ENCODE measurements around the gene ZNF57.
"Not testable (repeated sequence)": the region's sequence is repeated elsewhere in the genome, so short reads cannot be mapped to it uniquely, and the experiment has no call there.

ZNF57 gene

DNA sequence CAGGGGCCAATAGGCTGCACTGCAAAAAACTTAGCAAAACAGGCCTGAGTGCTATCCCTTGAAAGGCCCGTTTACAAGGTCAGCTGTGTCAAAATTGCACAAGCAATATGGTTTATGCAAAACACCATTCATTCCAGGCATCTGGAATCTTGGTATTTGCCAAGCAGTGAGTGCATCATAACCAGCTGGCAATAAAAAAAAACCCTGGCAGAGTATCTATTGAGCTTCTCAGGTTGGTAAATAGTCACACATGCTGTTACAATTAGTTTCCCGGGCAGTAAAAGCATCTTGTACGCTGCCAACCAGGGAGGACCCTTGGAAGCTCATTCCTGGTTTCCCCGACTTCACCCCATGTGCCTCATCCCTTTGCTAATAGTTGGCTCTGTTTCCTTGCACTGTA is 22.8 kb downstream of the ZNF57 start:
- TF ChIP-seq, protein P1, sequence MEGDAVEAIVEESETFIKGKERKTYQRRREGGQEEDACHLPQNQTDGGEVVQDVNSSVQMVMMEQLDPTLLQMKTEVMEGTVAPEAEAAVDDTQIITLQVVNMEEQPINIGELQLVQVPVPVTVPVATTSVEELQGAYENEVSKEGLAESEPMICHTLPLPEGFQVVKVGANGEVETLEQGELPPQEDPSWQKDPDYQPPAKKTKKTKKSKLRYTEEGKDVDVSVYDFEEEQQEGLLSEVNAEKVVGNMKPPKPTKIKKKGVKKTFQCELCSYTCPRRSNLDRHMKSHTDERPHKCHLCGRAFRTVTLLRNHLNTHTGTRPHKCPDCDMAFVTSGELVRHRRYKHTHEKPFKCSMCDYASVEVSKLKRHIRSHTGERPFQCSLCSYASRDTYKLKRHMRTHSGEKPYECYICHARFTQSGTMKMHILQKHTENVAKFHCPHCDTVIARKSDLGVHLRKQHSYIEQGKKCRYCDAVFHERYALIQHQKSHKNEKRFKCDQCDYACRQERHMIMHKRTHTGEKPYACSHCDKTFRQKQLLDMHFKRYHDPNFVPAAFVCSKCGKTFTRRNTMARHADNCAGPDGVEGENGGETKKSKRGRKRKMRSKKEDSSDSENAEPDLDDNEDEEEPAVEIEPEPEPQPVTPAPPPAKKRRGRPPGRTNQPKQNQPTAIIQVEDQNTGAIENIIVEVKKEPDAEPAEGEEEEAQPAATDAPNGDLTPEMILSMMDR (IDR thresholded peaks at IDR 0.05; ENCODE audit: insufficient read depth, low read depth, low read length, missing control alignments): no peak
- DNase-seq (ENCODE audit: low read depth): peak; percentile 71
- no peak overlapping the region for H3K4me3 ChIP-seq (ENCODE audit: low read length)

DNA sequence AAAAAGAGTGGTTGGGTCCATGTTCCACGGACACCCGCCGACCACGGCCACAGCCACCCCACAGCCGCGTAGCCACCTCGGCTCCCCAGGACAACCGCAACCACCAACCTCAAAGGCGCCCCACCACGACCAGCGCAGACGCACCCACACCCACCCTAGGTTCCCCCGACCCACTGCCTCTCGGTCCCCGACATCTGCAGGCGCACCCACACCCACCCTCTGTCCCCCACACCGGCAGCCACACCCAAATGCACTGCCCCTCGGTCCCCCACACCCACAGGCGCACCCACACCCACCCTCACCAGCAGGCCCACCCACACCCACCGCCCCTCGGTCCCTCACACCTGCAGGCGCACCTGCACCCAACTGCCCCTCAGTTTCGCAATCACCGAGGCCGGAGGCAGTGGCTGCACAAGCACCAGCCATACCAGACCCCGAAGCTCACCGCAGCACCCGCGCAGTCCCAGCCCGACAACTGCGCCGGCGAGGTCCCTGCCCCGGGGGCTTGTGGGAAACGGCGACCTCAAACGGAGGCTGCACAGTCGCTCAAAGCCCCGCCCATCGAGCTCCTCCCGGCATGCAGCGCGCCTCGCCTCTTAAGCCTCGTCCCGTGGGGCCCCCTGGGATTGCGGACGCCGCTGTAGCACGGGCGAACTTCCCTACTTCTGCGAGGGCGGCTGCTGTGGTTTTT is 25.8 kb downstream of the ZNF57 start:
- DNase-seq (ENCODE audit: low read depth): no peak
- TF ChIP-seq, protein P1 (IDR thresholded peaks at IDR 0.05; ENCODE audit: insufficient read depth, low read depth, low read length, missing control alignments): no peak
- H3K4me3 ChIP-seq (ENCODE audit: low read length): no peak overlapping the region

DNA sequence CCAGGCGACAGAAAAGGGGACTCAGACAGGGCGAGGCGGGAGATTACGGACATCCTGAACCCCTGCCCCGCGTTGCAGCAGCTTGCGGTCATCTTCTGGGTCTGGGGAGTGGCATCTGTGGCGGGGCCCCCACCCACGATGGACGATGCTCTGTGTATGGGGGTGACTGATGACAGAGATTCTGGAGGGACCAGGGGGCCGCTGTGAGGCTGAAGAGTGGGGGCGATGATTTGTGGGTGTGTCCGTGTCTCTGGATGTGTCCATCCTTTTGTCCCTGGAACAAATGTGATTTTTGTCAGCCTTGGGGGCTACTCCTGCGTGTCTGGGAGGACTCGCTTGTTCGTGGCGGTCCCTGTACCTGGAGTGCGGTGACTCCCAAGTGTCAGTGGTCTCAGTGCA is 26.3 kb downstream of the ZNF57 start:
- no peak overlapping the region for H3K4me3 ChIP-seq (ENCODE audit: low read length)
- TF ChIP-seq, protein P1 (IDR thresholded peaks at IDR 0.05; ENCODE audit: insufficient read depth, low read depth, low read length, missing control alignments): no peak
- no peak for DNase-seq (ENCODE audit: low read depth)

DNA sequence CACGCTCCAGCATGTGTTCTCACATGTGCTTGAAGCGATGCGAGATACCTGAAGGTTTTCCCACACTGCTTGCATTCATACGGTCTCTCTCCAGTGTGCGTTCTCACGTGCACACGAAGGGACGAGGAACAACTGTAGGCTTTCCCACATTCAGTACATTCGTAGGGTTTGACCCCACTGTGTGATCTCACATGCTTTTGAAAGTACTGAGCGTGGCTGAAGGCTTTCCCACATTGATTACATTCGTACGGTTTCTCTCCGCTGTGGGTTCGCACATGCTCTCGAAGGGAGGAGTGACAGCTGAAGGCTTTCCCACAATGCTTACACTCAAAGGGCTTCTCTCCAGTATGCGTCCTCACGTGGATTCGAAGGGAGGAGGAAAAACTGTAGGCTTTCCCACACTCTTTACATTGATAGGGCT is 32.8 kb downstream of the ZNF57 start:
- H3K4me3 ChIP-seq (ENCODE audit: low read length): no peak overlapping the region
- TF ChIP-seq, protein P1 (IDR thresholded peaks at IDR 0.05; ENCODE audit: insufficient read depth, low read depth, low read length, missing control alignments): no peak
- DNase-seq (ENCODE audit: low read depth): no peak

DNA sequence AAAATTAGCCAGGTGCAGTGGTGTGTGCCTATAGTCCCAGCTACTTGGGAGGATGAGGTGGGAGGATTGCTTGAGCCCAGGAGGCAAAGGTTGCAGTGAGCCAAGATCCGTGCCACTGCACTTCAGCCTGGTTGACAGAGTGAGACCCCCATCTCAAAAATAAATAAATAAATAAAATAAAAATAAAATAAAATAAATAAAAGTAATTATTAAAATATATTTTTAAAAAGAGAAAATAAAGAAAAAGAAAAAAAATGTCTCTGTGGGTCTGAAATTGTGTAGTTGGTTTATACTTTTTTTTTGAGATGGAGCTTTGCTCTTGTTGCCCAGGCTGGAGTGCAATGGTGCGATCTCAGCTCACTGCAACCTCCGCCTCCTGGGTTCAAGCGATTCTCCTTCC is 35.1 kb downstream of the ZNF57 start:
- H3K4me3 ChIP-seq (ENCODE audit: low read length); DNase-seq (ENCODE audit: low read depth): not testable (repeated sequence)

DNA sequence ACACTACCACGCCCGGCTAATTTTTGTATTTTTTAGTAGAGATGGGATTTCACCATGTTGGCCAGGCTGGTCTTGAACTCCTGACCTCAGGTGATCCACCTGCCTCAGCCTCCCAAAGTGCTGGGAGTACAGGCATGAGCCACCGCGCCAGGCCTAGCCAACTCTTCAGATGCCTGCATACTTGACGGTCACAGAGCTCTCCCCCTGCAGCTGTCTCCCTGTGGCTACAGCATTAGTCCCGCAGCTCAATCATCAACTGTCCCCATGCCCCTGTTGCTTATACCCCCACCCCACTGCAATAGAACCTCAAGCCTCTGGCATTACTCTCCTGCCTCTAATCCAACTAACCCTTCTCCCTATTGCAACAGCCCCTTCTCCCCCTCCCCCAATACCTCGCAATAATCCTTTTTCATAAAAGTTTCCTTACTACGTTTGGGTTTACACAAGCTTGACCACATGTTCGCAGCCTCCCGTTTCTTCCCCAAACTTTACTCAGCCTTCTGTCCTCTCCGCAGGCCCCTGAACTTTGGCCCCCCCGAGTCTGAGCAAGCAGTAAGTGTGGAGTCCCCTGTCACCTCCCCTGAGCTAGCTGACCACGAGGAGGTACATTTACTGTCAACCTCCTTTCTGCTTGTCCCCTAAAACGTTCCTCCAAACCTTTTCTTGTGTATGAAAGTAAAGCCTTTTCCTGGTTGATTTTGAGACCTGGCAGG is 42.4 kb downstream of the ZNF57 start:
- TF ChIP-seq, protein P1 (IDR thresholded peaks at IDR 0.05; ENCODE audit: insufficient read depth, low read depth, low read length, missing control alignments): no peak
- no peak for DNase-seq (ENCODE audit: low read depth)
- H3K4me3 ChIP-seq (ENCODE audit: low read length): no peak overlapping the region

DNA sequence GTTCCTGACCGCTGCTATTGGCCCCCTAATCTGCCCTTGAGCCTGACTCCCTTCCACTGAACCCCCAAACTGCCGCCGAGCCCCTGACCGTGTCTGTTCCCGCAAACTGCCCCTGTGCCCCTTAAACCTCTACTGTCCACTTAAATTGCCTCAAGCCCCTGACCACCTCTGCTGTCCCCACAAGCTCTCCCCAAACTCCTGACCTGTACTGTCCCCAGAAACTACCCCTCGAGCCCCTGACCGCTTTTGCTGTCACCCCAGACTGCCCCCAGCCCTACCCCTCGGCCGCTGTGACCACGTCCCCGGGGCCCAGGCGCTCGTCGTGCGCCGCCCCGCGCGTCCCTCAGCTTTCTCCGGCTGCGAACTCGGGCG is 43.7 kb downstream of the ZNF57 start:
- TF ChIP-seq, protein P1 (IDR thresholded peaks at IDR 0.05; ENCODE audit: insufficient read depth, low read depth, low read length, missing control alignments): no peak
- H3K4me3 ChIP-seq (ENCODE audit: low read length): peak overlapping the region; percentile 91
- DNase-seq (ENCODE audit: low read depth): no peak
